Esophagus squamous epithelium (tissue), 4 donors: ENCODE measurements around the gene PDHB.

Experiments
- POLR2A ChIP-seq, 4 donors: fragments of 450-650 bp; IDR thresholded peaks; one replicate each; pipeline ENCODE4 v1.6.1; 2017; ENCODE audit warnings: antibody characterized with exemption in 4 of 4, mild to moderate bottlenecking in 4 of 4, moderate library complexity in 3 of 4
- TF ChIP-seq, protein P1 (sequence below), 6 experiments: fragments of 450-650 bp in 4 of 6; fragments of 200-600 bp in 2 of 6; sonication (generic) in 2 of 6; IDR thresholded peaks; one replicate each; pipeline ENCODE4 v1.5.1; 2016 to 2019; ENCODE audit warnings: antibody characterized with exemption in 6 of 6, mild to moderate bottlenecking in 4 of 6, moderate library complexity in 4 of 6

DNA sequence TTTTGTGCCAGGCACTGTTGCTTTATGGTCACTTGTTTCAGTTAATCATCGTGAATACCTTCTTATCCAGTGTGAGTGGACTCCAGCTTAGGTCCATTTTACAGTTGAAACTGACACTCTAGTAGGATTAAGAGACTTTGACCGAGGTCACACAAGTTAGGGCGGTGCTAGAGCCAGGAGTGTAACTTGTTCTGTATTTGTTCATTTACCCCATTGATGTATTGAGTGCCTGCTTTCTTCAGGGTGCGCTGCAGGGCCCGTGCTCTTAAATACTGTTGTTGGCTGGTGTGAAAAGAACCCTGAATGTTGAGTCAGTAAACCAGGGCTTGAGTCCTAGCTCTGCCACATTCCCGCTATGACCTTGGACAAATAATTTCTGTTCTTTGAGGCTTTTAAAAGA lies 15.4 kb downstream of the PDHB start:
- TF ChIP-seq, protein P1, sequence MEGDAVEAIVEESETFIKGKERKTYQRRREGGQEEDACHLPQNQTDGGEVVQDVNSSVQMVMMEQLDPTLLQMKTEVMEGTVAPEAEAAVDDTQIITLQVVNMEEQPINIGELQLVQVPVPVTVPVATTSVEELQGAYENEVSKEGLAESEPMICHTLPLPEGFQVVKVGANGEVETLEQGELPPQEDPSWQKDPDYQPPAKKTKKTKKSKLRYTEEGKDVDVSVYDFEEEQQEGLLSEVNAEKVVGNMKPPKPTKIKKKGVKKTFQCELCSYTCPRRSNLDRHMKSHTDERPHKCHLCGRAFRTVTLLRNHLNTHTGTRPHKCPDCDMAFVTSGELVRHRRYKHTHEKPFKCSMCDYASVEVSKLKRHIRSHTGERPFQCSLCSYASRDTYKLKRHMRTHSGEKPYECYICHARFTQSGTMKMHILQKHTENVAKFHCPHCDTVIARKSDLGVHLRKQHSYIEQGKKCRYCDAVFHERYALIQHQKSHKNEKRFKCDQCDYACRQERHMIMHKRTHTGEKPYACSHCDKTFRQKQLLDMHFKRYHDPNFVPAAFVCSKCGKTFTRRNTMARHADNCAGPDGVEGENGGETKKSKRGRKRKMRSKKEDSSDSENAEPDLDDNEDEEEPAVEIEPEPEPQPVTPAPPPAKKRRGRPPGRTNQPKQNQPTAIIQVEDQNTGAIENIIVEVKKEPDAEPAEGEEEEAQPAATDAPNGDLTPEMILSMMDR (IDR thresholded peaks at IDR 0.05), result no peak
- TF ChIP-seq POLR2A (IDR thresholded peaks at IDR 0.05), result no peak
